SJCRH30 (cell line): Measurements from ENCODE around the gene SALL1. TPM values are rescaled to one million over a fixed set of nuclear protein-coding genes. Genes with fewer than 3 reads are reported as not detected.

Experiments used
- DNase-seq, 2 experiments: peaks; one replicate each; pipeline ENCODE4 v3.0.0-alpha.2; 2015 to 2020
- H3K27ac ChIP-seq: fragments of 250-450 bp; sonication (Bioruptor Pico); 2 replicates; pipeline ENCODE4 v1.5.1; 2020; ENCODE audit warnings: mild to moderate bottlenecking, moderate library complexity
- H3K27me3 ChIP-seq: fragments of 250-450 bp; sonication (Bioruptor Pico); 2 replicates; pipeline ENCODE4 v1.5.1; 2020; ENCODE audit warnings: mild to moderate bottlenecking, moderate library complexity
- H3K36me3 ChIP-seq: fragments of 250-450 bp; sonication (Bioruptor Pico); 2 replicates; pipeline ENCODE4 v1.5.1; 2020; ENCODE audit warnings: mild to moderate bottlenecking, moderate library complexity
- H3K4me1 ChIP-seq: fragments of 250-450 bp; sonication (Bioruptor Pico); 2 replicates; pipeline ENCODE4 v1.5.1; 2020; ENCODE audit warnings: mild to moderate bottlenecking, moderate library complexity
- H3K4me3 ChIP-seq: fragments of 250-450 bp; sonication (Bioruptor Pico); 2 replicates; pipeline ENCODE4 v1.5.1; 2020; ENCODE audit warnings: mild to moderate bottlenecking, moderate library complexity
- H3K9me3 ChIP-seq: fragments of 250-450 bp; sonication (Bioruptor Pico); replicated peaks from 2 replicates; pipeline ENCODE4 v1.5.1; 2020; ENCODE audit warnings: mild to moderate bottlenecking, moderate library complexity
- total RNA-seq: library from RNA; depleted of rRNA; stranded (reverse); fragments of >200 nt; shearing (Covaris generic); gene quantifications from 2 replicates; pipeline ENCODE4 v1.2.3, GENCODE V29; 2014

SALL1 gene
- total RNA-seq, 1 experiment from 2014 or later: 2.0 TPM

GRCh38 chr16:51093726-51094280 lies 57.3 kb downstream of the SALL1 start:
- H3K4me1 ChIP-seq: no peaks in the 10 kb centered on the region
- no peaks in the 10 kb centered on the region for H3K36me3 ChIP-seq
- no peaks in the 10 kb centered on the region; the same call in 1 of the 2 replicates for H3K27me3 ChIP-seq
- DNase-seq: no peak
- H3K27ac ChIP-seq: no peak overlapping the region
- H3K4me3 ChIP-seq: no peak overlapping the region
- no peaks in the 10 kb centered on the region for H3K9me3 ChIP-seq
